Fibroblast of peridontal ligament (primary cell): ENCODE measurements around the gene DFFB.
"Not testable (repeated sequence)": the region's sequence is repeated elsewhere in the genome, so short reads cannot be mapped to it uniquely, and the experiment has no call there.

ENCODE experiments used
- DNase-seq: peaks from one replicate; pipeline ENCODE4 v3.0.0-alpha.2; 2010; ENCODE audit errors: extremely low read depth

The DFFB gene

DNA sequence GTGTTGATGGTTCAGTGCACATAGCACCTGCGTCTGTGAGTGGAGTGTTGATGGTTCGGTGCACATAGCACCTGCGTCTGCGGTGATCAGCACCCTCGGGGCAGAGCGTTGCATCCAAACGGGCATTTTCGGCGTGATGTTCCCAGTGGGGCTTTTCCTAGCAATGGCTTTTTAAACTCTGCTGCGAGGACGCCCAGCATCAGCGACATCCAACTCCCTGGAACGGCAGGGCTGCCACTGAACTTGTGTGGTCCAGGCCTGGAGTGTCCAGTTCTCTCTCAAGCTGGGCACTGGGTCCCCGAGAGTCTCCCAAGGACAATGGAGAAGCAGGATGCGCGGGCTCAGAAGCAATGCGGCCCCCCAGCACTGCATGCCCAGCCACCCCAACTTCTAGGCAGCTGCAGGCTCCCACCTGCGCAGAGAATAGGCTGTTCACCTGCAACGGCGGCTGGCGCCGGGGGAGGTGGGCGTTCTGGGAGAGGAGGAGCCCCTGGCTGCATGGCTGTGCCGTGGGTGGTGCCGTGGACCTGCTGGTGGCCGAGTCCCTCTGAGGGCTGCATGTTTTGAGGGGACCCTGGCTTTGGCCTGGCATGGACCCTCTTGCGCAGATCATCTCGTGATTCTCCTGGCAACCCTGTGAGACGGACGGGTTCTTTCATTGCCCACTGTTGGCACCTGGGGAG lies 52.9 kb downstream of the DFFB start:
- DNase-seq: no peak

DNA sequence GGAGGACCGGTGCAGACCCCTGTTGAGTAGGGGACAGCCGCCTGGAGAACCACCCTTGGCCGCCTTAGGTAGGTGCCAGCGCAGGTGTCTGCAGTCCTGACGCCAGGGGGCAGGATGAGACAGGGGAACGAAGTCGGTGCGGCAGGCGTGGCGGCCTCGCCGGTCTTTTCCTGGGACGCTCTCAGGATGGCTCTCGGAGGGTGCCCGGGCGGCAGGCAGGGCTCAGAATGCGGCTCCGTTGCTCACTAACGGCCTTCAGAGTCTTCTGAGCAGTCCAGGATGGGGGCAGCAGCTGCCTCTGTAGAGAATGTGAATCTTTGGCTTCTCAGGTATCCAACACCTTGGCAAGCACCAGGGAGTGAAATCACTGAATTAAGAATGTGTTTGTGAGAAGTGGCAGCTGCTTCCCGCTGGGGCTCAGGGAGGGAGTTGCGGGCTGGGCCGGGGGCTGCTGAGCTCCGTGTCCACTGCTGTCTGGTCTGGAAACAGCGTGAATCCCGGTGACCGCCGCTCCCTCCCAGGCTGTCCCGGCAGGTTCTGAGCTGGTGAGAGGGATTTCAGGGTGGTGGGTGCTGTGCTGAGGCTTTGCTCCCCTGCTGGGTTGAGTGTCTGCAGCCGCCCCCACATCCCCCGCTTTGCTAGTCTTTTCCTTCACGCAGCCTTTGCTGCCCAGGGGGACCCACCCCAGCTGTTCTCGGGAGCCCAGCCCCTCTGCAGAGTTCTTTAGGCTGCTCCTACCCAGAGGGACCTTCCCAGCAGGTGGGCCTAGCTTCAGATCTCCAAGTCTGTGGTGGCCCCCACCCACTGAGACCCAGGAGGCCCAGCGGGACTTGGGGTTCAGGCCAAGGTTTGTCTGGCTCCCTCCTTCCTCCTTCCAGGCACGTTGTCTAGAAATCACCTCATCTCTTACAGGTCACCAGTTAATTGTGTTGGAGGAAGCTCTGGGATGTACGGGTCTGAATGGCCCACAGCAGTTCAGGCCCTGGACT lies 53.9 kb downstream of the DFFB start:
- DNase-seq: peak; percentile 8

DNA sequence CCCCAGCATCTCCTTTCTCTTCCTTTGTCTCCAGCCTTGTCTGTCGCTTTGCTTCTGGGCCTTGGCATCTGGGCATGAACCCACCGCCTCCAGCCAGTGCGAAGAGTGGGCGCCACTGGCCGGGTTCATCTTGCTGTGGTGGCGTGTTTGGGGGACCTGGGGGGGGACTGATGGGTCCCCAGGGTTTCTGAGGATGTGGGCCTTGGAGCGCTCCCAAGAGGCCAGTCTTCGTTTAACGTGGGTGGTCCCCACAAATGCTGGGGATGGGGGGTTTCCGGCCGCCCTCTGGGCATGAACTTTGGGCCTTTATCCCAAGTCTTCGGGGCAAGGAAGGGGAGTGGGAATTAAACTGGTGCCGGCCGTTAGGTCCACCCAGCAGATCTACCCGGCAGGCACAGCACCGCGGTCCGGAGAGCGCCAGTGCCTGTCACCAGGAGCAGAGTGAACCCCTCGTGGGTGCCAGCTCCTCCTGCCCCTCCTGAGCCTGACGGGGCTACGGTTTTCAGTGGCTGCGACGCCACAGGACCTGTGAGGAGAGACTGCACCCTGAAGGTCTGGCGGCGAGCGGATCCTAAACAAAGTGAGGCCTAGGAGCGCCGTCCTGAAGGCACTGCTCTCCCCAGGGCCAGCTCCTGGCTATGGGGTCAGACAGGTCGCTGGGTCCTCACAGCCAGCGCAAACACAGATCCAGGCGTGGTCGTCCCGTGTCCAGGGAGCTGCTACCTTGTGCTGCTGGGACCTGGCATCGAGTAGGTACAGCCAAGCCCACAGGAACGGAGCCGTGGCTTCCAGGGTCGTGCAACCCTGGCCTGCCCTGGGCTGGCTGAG lies 54.9 kb downstream of the DFFB start:
- no peak for DNase-seq

DNA sequence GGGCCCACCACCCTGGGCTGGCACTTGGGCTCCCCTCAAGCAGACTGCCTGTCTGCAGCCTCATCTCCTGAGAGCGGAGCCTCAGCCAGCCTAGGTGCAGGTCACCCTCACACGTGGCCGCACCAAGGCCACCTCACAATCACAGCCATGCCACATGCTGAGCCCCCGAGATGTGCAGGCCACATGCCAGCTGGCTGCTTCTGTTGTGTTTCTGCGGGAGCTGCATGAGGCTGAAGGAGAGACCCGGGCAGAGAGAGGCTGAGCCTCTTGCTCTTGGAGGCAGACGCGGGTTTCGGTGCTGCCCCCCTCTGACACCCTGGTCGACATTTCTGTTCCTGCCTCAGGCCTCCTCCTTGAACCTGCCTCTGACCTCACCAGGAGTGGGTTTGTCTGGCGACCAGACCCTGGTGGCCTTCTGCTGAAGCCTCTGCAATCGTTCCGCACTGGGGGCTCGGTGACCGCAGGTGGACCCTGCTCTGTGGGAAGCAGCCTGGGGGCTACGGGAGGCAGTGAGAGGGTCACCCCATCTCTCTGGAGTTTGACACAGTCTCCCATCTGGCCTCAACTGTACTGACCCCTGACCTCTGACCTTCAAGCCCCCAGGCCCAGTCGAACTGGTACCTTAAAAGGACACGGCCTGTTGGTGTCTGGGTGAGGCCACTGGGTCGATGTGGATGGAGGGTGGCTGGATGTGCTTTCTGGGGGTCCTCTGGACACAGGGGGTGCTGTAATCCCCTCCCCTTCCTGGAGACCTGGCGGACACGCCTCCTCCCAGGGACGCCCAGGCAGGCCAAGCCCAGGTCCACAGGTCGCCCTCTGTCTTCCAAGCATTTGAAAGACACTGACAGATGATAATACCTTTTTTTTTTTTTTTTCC lies 55.8 kb downstream of the DFFB start:
- no peak for DNase-seq

DNA sequence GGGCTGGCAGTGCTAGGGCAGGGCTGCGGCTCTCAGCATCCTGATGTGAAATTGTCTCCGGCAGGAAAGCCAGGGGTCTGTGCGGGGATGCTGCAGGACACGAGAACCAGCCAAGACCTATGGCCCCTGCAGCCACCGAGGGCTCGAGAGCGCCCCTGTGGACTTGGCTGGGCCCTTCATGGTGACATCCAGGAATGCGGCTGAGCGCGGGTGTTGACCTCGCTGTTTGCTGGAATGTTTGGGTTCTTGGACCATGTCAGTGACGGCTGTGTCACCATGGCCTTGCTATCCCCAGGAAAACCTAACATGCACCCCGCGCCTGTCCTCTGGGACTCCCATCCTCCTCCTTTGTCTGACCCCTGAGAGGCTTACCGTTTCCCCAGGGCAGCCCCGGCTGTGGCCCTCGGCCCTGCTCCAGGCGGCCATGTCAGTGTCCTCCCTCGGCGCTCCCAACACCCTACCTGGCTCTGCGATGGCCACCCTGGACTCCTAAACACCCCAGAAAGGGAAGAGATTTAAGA lies 57.1 kb downstream of the DFFB start:
- no peak for DNase-seq

DNA sequence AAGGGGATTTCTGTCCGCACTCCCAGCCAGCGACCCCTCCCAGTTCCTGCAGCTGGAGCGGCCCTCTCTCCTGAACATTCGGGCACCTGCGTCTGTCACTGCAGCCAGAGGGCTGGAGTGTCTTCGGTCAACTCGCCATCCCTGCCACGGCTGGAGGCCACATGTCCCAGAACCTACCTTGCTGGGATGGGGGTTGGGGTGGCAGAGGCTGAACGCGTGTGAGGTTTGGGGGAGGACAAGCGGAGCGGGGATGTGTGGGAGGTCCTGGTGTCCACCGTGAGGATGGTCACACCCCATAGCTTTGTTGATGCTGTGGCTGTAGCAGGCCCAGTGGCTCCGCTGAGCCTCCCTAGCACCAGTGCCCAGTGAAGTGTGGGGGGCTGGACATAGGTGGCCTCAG lies 57.6 kb downstream of the DFFB start:
- no peak for DNase-seq

DNA sequence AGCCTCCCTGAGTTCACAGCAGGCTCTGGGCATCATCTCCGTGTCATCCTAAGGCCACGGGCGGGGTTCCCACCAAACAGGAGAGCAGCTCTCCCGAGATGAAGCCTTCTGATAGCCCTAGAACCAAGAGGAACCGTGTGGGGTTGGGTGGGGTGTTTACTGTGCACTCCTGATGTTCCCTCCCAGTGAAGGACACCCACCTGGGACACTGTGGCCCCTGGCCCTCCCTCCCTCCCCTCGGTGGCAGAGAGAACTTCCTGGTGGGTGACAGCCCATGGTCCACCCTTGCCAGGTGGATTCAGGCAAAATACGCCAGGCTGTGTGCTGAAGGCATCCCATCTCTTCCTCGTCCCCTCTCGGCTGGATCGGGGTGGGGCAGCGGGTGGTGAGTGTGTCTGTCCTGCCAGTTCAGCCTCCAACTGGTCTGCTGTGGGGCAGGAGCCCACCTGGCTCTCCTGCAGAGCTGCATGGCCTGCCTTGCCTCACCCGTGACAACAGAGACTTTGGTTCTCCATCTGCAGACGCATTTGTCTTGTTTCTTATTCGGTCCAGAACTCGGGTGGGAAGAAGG lies 58.4 kb downstream of the DFFB start:
- DNase-seq: no peak

DNA sequence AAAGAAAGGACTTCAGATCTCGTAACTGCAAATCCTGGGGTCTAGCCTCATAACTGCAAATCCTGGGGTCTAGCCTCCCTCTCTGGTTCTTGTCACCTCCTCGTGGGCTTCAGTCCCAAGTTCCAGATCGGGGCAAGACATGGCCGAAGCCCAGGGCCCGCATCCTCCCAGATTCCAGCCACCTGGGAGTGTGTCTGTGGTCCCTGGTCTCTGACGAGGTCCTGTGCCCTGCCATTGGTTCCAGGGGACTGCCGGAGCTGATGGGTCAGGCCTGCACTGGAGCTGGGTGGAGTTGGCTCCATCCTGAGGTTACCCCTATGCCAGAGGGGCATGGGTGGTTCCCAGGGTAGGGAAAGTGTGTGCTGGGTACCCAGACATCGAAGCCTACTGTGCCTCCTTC lies 60.5 kb downstream of the DFFB start:
- no peak for DNase-seq

DNA sequence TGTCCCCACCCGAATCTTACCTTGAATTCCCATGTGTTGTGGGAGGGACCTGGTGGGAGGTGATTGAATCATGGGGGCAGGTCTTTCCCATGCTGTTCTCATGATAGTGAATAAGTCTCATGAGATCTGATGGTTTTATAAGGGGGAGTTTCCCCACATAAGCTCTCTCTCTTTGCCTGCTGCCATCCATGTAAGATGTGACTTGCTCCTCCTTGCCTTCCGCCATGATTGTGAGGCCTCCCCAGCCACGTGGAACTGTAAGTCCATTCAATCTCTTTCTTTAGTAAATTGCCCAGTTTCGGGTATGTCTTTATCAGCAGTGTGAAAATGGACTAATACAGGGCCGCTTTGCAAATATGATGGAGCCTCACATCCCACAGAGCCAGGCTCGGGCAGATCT lies 61.1 kb downstream of the DFFB start:
- DNase-seq: not testable (repeated sequence)

DNA sequence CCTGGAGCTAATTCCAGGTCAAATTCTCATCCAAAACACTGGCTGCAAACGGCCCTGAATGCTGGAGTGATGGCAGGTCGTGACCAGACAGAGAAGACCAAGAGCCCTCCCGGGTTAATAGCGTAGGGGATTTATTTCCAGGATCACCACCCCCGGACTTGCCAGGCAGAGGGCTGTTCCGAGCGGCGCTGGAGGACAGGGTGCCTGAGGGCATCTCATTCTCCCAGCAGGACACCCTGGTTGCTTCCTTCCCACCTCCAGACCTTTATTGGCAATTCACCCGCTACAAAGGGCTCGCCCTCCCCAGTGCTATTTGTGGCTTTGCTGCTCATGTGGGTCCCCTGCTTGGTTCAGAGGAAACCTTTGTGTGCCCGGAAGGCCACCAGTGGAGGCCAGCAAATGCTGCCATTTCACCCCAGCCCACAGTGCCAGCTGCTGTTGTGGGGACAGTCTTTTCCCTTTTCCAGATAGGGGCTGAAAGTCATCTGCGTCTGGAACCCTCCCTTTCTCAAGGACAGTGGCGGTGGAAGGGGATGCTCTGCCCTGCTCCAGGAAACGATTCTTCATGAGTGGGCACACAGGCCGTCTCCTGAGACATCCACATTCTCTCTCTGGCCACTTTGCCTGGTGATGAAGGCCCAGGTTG lies 61.8 kb downstream of the DFFB start:
- DNase-seq: no peak

DNA sequence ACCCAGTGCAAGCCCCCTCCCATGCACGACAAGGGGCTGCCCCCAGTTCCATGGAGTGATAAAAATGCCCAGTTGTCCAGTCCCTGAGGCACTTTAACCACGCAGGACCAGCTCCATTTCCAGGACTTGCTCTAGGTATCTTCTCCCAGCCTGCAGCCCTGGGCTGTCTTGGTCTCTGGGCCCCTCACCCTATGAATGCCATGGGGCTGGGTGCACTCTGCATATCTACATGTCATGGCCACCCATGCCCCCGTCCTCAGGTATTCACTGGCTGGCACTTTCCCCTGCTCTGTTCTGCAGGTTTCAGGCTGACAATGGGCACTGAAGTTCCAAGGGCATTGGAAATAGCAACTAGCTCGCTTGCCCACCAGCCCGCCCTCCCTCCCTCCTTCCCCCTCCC lies 62.4 kb downstream of the DFFB start:
- no peak for DNase-seq

DNA sequence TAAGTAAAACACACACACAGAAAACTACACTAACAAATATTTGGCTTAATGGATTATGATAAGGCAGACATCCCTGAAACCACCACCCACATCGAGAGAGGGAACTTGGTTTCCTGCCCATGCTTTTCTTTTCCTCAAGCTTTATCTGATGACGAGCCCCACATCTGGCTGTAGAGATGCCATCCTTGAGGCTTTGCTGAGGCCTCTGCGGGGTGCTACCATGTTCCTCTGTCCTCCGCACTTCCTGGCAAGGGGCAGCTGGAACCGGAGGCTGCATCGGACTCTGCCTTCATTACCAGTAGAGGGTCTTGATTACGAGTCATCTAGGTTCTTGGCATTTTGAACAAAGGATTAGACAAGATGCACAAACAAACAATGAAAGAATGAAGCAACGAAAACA lies 64.5 kb downstream of the DFFB start:
- DNase-seq: no peak

DNA sequence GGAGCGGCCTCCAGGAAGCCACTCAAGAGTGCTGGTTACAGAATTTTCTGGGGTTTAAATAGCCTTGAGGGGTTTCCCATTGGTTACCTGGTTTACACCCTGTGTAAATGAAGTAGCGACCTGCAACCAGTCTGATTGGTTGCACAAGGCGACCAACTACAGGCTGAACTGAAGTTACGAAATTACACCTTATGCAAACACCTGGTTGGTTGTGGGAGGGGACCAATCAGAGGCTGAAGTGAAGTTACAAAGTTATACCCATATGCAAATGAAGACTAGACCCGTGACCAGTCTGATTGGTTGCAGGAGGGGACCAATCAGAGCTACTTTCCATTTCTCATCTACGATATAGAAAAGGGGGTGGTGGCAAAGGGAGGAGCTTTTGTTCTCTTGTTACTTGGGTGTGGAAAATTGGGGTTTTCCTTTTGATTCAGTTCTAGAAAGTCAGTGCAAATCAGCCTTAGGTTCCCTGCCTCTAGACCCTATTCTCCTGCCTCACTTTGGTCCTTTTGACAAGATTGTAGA lies 65.0 kb downstream of the DFFB start:
- DNase-seq: no peak

DNA sequence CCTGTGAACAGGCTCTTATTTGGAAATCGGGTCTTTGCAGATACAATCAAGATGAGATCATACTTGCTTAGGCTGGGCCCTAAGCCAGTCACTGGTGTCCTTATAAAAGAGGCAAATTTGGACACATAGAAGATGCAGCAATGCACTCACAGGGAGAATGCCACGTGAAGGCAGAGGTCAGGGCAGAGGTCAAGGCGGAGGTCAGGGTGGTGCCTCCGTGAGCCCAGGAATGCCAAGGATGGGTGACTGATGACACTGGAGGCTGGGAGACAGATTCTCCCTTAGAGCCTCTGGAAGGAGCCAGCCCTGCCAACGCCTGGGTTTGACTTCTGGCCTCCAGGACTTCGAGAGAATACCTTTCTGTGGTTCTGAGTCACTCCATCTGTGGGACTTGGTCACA lies 65.6 kb downstream of the DFFB start:
- no peak for DNase-seq

DNA sequence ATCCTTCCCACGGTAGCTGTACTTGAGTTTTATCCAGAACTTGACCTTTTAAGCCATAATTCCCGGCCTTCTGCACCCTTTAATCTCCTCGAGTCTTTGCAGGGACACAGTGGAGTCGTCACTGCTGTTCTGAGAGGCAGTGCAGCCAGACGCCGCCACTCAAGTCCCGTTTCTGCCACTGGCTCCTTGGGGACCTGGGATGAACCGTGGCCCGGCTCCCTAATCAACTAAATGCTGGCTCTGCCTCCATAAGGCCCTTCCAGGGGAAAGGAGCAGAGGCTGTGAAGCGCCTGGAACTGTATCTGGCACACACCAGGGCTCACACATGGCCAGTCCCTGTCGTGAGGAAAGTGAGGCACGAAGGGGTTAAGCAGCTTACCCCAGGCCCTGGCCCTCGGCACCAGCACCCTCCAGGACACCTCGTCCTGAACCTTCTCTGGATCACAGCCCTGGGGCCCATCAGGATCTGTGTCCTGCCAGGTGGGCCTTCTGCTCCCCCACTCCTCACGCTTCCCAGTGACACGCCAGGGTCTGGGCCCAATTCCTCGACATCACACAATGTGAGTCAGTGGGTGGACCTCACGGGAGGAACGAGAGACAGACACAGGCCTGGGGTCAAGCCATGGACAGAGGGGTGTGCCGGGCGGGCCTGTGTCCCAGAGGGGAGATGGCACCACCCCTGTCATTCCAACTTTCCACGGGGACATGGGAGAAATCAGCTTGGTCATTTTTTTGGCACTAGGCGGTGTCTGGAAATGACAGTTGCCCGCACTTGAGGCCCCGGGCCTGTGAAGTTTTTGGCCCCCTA lies 66.3 kb downstream of the DFFB start:
- no peak for DNase-seq

DNA sequence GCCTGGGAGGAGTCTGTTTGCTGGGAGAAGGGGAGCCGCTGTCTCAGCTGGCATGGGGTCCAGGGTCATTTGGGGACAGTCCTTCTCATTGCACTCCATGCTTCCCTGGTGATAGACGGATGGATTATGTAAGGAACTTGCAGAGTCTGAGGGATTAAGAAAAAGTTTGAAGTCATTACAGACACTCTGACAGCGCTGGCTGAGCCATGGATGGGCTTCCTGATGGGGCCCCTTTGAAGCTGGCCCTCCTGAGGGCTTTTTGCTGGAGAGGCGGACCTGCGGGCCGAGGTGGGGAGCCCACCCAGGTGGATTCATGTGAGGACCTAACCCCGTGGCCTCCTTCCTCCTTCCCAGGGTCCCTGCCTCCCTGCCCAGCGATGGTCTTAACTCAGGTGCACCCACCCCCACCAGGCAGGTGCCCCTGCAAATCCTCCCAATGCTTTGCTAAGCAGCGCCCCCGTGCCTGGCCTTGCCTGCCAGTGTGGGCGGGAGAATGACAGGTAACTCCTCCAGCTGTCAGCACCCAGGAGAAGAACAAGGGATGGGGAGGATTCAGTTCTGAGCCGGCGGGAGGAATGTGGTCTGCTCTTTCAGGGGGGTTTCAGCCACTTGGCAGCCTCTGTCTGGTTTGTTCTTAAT lies 67.0 kb downstream of the DFFB start:
- no peak for DNase-seq

DNA sequence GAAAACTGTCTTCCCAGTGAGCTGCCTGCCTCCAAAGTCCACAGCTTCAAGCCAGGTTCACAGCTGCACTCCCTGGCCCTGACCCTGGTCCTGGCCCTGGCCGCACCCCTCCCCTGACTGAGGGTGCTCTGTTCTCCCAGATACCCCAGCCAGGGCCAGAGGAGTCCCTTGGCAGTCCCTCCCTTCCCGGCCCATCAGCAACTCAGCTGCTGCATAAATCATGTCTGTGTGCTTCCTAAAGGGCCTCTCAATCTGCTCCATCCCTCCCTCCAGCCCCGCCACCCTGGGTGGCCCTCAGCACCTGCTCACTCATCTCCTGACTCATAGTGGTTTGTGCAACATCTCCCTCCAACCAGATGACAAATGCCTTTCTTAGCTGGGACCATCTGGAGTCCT lies 67.5 kb downstream of the DFFB start:
- DNase-seq: no peak

DNA sequence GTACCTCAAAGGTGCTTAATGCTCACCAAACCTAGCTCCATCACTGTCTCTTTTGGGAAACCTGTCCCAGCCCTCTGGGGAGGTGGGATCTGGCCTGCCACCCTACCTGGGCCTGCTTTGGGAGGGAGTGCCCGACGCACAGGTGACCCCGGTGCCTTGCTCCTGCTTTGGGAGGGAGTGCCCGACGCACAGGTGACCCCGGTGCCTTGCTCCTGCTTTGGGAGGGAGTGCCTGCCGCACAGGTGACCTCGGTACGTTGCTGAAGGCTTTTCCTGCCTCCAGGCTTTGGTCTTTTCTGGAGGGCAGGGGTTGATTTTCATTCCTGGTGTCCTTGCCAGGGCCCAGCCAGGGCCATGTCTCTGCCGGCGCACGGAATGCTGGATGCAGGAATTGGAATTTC lies 68.0 kb downstream of the DFFB start:
- no peak for DNase-seq

DNA sequence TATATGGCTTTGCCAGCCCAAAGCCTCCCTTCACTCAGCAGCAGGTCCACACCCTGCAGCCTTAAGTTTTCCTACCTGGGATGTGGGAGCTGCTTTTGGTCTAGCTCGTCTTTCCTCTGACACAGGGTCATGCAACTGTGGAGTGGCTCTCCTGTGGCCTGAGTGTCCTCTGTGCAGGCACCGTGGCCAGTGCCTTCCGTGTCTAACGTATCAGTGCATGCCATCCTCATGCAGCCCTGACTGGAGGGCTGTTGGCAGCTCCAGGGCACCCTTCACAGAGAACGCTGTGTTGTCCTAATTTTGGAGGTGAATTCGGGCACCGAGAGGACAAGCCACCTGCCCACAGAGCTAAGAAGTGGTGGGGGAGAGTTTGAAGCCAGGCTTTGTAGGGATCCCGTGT lies 68.5 kb downstream of the DFFB start:
- DNase-seq: no peak
